ENCODE measurements around the gene CD70. TPM values are rescaled to one million over a fixed set of nuclear protein-coding genes. Genes with fewer than 3 reads are reported as not detected.

Gene CD70
- total RNA-seq, 1 experiment from 2014 or later = 1.2 TPM

GRCh38 chr19:6580313-6580712 is 10.6 kb downstream of the CD70 start:
- H3K27me3 Mint-ChIP-seq (ENCODE audit: low read depth) = peaks cover 26% of the 10 kb centered on the region
- no peak overlapping the region for H3K27ac ChIP-seq (ENCODE audit: insufficient read length, low read depth, low read length)
- no peak overlapping the region for H3K23ac ChIP-seq (ENCODE audit: insufficient read length, low read depth, low read length)
- no peaks in the 10 kb centered on the region for H3K27me3 ChIP-seq (ENCODE audit: insufficient read depth, low read length)
- no peak overlapping the region for H3K56ac ChIP-seq (ENCODE audit: insufficient read length, low read depth, low read length)
- no peak overlapping the region for H2BK120ac ChIP-seq (ENCODE audit: low read depth, low read length, poor library complexity, severe bottlenecking)
- no peaks in the 10 kb centered on the region for H4K20me1 ChIP-seq (ENCODE audit: control insufficient read depth, insufficient read depth, insufficient read length)
- TF ChIP-seq, protein P1, sequence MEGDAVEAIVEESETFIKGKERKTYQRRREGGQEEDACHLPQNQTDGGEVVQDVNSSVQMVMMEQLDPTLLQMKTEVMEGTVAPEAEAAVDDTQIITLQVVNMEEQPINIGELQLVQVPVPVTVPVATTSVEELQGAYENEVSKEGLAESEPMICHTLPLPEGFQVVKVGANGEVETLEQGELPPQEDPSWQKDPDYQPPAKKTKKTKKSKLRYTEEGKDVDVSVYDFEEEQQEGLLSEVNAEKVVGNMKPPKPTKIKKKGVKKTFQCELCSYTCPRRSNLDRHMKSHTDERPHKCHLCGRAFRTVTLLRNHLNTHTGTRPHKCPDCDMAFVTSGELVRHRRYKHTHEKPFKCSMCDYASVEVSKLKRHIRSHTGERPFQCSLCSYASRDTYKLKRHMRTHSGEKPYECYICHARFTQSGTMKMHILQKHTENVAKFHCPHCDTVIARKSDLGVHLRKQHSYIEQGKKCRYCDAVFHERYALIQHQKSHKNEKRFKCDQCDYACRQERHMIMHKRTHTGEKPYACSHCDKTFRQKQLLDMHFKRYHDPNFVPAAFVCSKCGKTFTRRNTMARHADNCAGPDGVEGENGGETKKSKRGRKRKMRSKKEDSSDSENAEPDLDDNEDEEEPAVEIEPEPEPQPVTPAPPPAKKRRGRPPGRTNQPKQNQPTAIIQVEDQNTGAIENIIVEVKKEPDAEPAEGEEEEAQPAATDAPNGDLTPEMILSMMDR (conservative IDR thresholded peaks at IDR 0.05) = no peak
- H3K9me3 ChIP-seq (ENCODE audit: control insufficient read depth, low read depth, low read length) = peaks cover 5% of the 10 kb centered on the region
- H3T11ph ChIP-seq (ENCODE audit: low read length) = no peak overlapping the region
- peaks cover 9 to 18% of the 10 kb centered on the region in 2 experiments for H3K9me3 Mint-ChIP-seq
- no peak for DNase-seq
- no peak overlapping the region for H2BK12ac ChIP-seq (ENCODE audit: insufficient read length, low read depth, low read length)
- H3K4ac ChIP-seq (ENCODE audit: low read depth, low read length) = no peak overlapping the region
- no peaks in the 10 kb centered on the region; the same call in 1 of the 2 replicates for H3K4me1 ChIP-seq (ENCODE audit: insufficient read depth, low read length)
- no peaks in the 10 kb centered on the region for H3K4me1 Mint-ChIP-seq
- peaks cover 0 to 10% (median 9%) of the 10 kb centered on the region in 3 experiments; a peak in 3 of 7 replicates for H3K36me3 Mint-ChIP-seq (ENCODE audit: insufficient read depth in 1 of 3, low read depth in 3 of 3)
- no peak overlapping the region for H4K8ac ChIP-seq (replicated peaks; ENCODE audit: insufficient read length, low read depth, low read length)
- H3K18ac ChIP-seq (ENCODE audit: insufficient read length, low read depth, low read length) = no peak overlapping the region
- H2AK5ac ChIP-seq (ENCODE audit: insufficient read length, low read length) = no peak overlapping the region
- H2BK15ac ChIP-seq (ENCODE audit: low read depth, low read length) = no peak overlapping the region
- no peak overlapping the region for H2BK20ac ChIP-seq (ENCODE audit: low read depth, low read length, poor library complexity, severe bottlenecking)
- H3K9ac ChIP-seq (ENCODE audit: extremely low read depth, insufficient read length, low read length) = no peak overlapping the region
- H3K14ac ChIP-seq (ENCODE audit: insufficient read depth, low read length) = no peak overlapping the region
- H2BK5ac ChIP-seq (ENCODE audit: insufficient read length, low read length) = no peak overlapping the region
- H4K5ac ChIP-seq (ENCODE audit: insufficient read length, low read depth, low read length) = no peak overlapping the region
- H3K79me1 ChIP-seq (ENCODE audit: insufficient read depth, low read depth, low read length, poor library complexity, severe bottlenecking) = no peaks in the 10 kb centered on the region
- H3K79me2 ChIP-seq (ENCODE audit: insufficient read depth, low read length) = no peaks in the 10 kb centered on the region
- WGBS (ENCODE audit: extremely low coverage, insufficient read length, low lambda C conversion rate) = no CpG with 5 or more reads among the region's 8 CpGs
- H3K4me2 ChIP-seq (ENCODE audit: insufficient read depth, insufficient read length, low read length) = no peak overlapping the region
- no peaks in the 10 kb centered on the region for H3K23me2 ChIP-seq (ENCODE audit: insufficient read length, low read depth, low read length, poor library complexity, severe bottlenecking)
- H3K4me3 Mint-ChIP-seq = no peak overlapping the region
- no peak overlapping the region for H2AFZ ChIP-seq (ENCODE audit: low read length)
- H4K91ac ChIP-seq (ENCODE audit: insufficient read length, low read depth, low read length) = no peak overlapping the region
- no peak overlapping the region for H3K27ac Mint-ChIP-seq
